SU-DHL-6 (cell line): ENCODE data around the gene PAX4.

Source experiments
- CTCF ChIP-seq: fragments of 200-600 bp; sonication (generic); IDR thresholded peaks from one replicate; pipeline ENCODE4 v1.5.1; 2017; ENCODE audit warnings: antibody characterized with exemption, mild to moderate bottlenecking, low read length, moderate library complexity; ENCODE audit not compliant: insufficient read depth, poor library complexity, severe bottlenecking
- EZH2phosphoT487 ChIP-seq: fragments of 200-600 bp; sonication (generic), shearing (Covaris generic); conservative IDR thresholded peaks from 2 replicates; pipeline ENCODE4 v1.6.1; 2018; ENCODE audit warnings: mild to moderate bottlenecking, antibody characterized with exemption, low read length, moderate library complexity, mixed read lengths

- TF ChIP-seq CTCF (no peak), EZH2phosphoT487 (no peak)
These were observed 19.6 kb downstream of the PAX4 start for GRCh38 chr7:127598318-127598717.
